IPS DF 6.9 (cell line): ENCODE data around the gene PPP1R14B.
"Not testable (repeated sequence)": the region's sequence is repeated elsewhere in the genome, so short reads cannot be mapped to it uniquely, and the experiment has no call there.

Experiments used
- DNase-seq: peaks from one replicate; pipeline ENCODE4 v3.0.0-alpha.2; 2013; ENCODE audit warnings: low read depth, low spot score
- H3K27ac ChIP-seq: one replicate; pipeline ENCODE4 v1.5.1; 2013; ENCODE audit warnings: low read length, control low read depth
- H3K27me3 ChIP-seq: 2 replicates; pipeline ENCODE4 v1.6.1; 2013; ENCODE audit warnings: mild to moderate bottlenecking, low read length; ENCODE audit not compliant: control insufficient read depth, insufficient read depth
- H3K36me3 ChIP-seq: 2 replicates; pipeline ENCODE4 v1.6.1; 2013; ENCODE audit warnings: low read length; ENCODE audit not compliant: control insufficient read depth, insufficient read depth
- H3K4me1 ChIP-seq: 2 replicates; pipeline ENCODE4 v1.6.1; 2013; ENCODE audit warnings: low read length; ENCODE audit not compliant: control insufficient read depth, insufficient read depth
- H3K4me3 ChIP-seq: 2 replicates; pipeline ENCODE4 v1.5.1; 2013; ENCODE audit warnings: mild to moderate bottlenecking, low read length
- H3K9me3 ChIP-seq: 2 replicates; pipeline ENCODE4 v1.6.1; 2013; ENCODE audit warnings: low read length, inconsistent platforms; ENCODE audit not compliant: control insufficient read depth, insufficient read depth
- WGBS: extraction: QIAGEN DNeasy Blood & Tissue Kit; methylation state at CpG from one replicate; pipeline ENCODE4 v1.1.7; 2013; ENCODE audit warnings: mixed read lengths, missing lambda C conversion rate; ENCODE audit not compliant: insufficient read length, insufficient coverage; 5-methylcytosine and 5-hydroxymethylcytosine counted together

The PPP1R14B gene

GRCh38 chr11:64251016-64251752 lies 4.4 kb upstream of the PPP1R14B start, which contains the start of gene PLCB3:
PLCB3 (plus strand) TSS chr11:64251530; CDS start chr11:64251650, 120 bp downstream.
- Histone ChIP-seq H3K27me3 (no peaks in the 10 kb centered on the region), H3K36me3 (peaks cover 19% of the 10 kb centered on the region), H3K4me3 (peak within 1 kb of the TSS; percentile 84; the same call in 1 of the 2 replicates), H3K9me3 (no peaks in the 10 kb centered on the region), H3K4me1 (peaks cover 17% of the 10 kb centered on the region), H3K27ac (no peak within 1 kb of the TSS)
- DNase-seq: no peak
- WGBS: no CpG with 5 or more reads among the region's 75 CpGs

DNA sequence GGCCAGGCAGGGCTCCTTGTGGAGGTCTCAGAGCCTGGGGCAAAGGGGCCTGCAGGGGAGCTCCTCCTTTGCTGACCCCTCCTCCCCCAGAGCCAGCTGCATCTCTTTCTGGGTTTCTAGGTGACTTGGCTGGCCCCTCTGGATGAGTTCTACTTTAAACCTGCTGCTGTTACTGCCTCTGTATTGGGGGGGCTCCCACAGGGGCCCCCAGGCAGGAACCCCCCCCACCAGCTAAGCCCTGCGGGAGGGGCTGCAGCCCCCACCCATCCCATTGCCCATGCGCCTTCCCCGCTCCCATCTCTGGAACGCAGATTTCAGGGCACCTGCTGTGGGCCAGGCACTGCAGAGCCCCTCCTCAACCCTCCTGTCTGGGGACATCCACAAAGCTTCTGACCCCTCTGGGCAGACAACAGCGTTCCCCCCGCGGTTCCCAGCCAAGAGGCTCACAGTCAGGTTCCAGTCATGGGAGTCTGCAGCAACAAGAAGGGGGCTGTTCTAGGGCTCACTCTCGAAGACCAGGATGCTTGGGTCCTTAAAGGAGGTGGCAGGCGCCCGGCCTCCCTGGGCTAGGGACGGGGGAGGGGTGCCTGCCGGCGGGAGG lies 3.8 kb upstream of the PPP1R14B start:
- Histone ChIP-seq H3K27me3 (no peaks in the 10 kb centered on the region), H3K36me3 (peaks cover 12% of the 10 kb centered on the region), H3K4me3 (peak overlapping the region; percentile 50; the same call in 1 of the 2 replicates), H3K27ac (no peak overlapping the region), H3K9me3 (no peaks in the 10 kb centered on the region), H3K4me1 (peaks cover 17% of the 10 kb centered on the region)
- no CpG with 5 or more reads among the region's 13 CpGs for WGBS
- DNase-seq: no peak

- Histone ChIP-seq H3K36me3 (peaks cover 9% of the 10 kb centered on the region), H3K27me3 (no peaks in the 10 kb centered on the region), H3K4me1 (peaks cover 20% of the 10 kb centered on the region), H3K9me3 (no peaks in the 10 kb centered on the region), H3K27ac (peak overlapping the region; percentile 36), H3K4me3 (no peak overlapping the region)
- no CpG with 5 or more reads among the region's 8 CpGs for WGBS
- DNase-seq: no peak
Measured at GRCh38 chr11:64249563-64250414, 3.0 kb upstream of the PPP1R14B start.

DNA sequence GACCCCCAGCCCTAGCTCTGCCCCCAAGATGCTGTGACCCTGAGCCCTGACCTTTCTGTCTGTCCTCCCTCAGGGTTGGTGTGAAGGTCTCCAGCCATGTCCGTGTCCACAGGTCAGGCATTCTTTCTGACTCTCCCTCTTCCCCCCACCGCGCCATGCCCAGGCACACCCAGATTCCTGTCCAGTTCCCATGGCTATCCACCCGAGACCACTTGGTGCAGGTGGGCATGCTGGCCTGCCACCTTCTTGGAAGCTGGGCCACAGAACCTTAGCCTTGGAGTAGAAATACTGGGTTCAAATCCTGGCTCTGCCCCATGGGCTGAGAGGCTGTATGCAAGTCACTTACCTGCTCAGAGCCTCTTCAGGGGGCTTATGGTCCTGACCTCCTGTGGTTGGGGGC lies 2.3 kb upstream of the PPP1R14B start:
- Histone ChIP-seq H3K4me3 (no peak overlapping the region), H3K27ac (peak overlapping the region; percentile 36), H3K4me1 (peaks cover 20% of the 10 kb centered on the region), H3K9me3 (no peaks in the 10 kb centered on the region), H3K27me3 (no peaks in the 10 kb centered on the region), H3K36me3 (peaks cover 4% of the 10 kb centered on the region; the same call in 1 of the 2 replicates)
- WGBS: no CpG with 5 or more reads among the region's 4 CpGs
- DNase-seq: no peak

GRCh38 chr11:64248578-64248977 lies 1.8 kb upstream of the PPP1R14B start:
- H3K27ac ChIP-seq: no peak overlapping the region
- no peaks in the 10 kb centered on the region for H3K9me3 ChIP-seq
- no peak overlapping the region for H3K4me3 ChIP-seq
- peaks cover 20% of the 10 kb centered on the region for H3K4me1 ChIP-seq
- peaks cover 7% of the 10 kb centered on the region; the same call in 1 of the 2 replicates for H3K36me3 ChIP-seq
- WGBS: no CpG with 5 or more reads among the region's 7 CpGs
- no peak for DNase-seq
- no peaks in the 10 kb centered on the region for H3K27me3 ChIP-seq

- Histone ChIP-seq H3K9me3 (no peaks in the 10 kb centered on the region), H3K36me3 (peaks cover 11% of the 10 kb centered on the region; the same call in 1 of the 2 replicates), H3K4me1 (peaks cover 20% of the 10 kb centered on the region), H3K4me3 (peak overlapping the region; percentile 87; the same call in 1 of the 2 replicates), H3K27me3 (no peaks in the 10 kb centered on the region), H3K27ac (no peak overlapping the region)
- WGBS: no CpG with 5 or more reads among the region's 31 CpGs
- no peak for DNase-seq
Measured at GRCh38 chr11:64247729-64248531, 1.2 kb upstream of the PPP1R14B start.

DNA sequence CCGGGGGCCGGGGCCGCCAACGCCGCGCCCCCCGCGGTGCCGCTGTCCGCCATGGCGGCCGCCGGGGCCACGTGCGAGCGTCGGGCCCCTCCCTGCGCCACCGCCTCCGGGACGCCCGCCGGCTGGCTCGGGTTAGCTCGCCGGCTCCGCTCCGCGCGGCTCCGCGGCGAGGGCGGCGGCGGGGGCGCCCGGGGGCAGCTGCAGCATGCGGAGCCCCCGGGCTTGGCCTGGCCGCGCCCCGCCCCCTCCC lies 197 bp downstream of the PPP1R14B start:
- DNase-seq, H3K27me3 ChIP-seq, H3K27ac ChIP-seq, H3K9me3 ChIP-seq: not testable (repeated sequence)
- Histone ChIP-seq H3K4me1 (peaks cover 16% of the 10 kb centered on the region), H3K4me3 (peak overlapping the region; percentile 87; the same call in 1 of the 2 replicates), H3K36me3 (peaks cover 11% of the 10 kb centered on the region; the same call in 1 of the 2 replicates)
- WGBS: no CpG with 5 or more reads among the region's 43 CpGs

GRCh38 chr11:64245797-64246620 lies 734 bp downstream of the PPP1R14B start:
- no peaks in the 10 kb centered on the region for H3K27me3 ChIP-seq
- H3K4me3 ChIP-seq: peak overlapping the region; percentile 87
- no peak overlapping the region for H3K27ac ChIP-seq
- peaks cover 16% of the 10 kb centered on the region for H3K4me1 ChIP-seq
- H3K9me3 ChIP-seq: no peaks in the 10 kb centered on the region
- WGBS: no CpG with 5 or more reads among the region's 46 CpGs
- H3K36me3 ChIP-seq: peaks cover 11% of the 10 kb centered on the region; the same call in 1 of the 2 replicates
- DNase-seq: no peak

DNA sequence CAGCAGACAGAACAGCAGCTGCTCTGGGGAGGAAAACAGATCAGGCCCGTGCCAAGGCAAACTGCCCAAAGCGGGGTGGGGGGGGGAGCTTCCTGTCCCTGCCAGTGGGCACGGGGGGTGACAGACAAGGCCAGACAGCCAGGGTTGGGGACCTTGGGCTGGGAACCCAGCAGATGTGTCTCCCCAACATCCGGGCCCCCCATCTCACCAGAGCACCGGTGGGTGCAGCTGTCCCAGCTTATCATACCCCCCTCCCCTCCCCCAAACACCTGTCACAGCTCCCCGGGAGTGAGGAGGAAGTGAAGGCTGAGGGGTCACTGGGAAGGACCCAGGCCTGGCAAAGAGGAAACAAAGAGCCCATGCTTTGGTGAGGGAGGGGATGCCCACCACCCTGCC lies 1.3 kb downstream of the PPP1R14B start:
- DNase-seq: no peak
- no CpG with 5 or more reads among the region's 6 CpGs for WGBS
- peaks cover 18% of the 10 kb centered on the region for H3K4me1 ChIP-seq
- peaks cover 11% of the 10 kb centered on the region; the same call in 1 of the 2 replicates for H3K36me3 ChIP-seq
- no peaks in the 10 kb centered on the region for H3K27me3 ChIP-seq
- no peak overlapping the region for H3K27ac ChIP-seq
- H3K9me3 ChIP-seq: no peaks in the 10 kb centered on the region
- peak overlapping the region; percentile 87 for H3K4me3 ChIP-seq
